Liver (tissue), 3 donors: Measurements from ENCODE around the gene TDRD6.

Experiments used
- JUND ChIP-seq, 2 donors: IDR thresholded peaks; 2 replicates each; pipeline ENCODE4 v1.6.1; 2016; ENCODE audit warnings: antibody characterized with exemption in 2 of 2
- TF ChIP-seq, protein P1 (sequence below): fragments of 150-350 bp; IDR thresholded peaks from 2 replicates; pipeline ENCODE4 v1.5.1; 2017; ENCODE audit warnings: improper control_type of control experiment, low read depth, low read length; ENCODE audit not compliant: missing input control
- donor health status: healthy.
- donor health status: healthy.

GRCh38 chr6:46734867-46735719, 47.4 kb downstream of the TDRD6 start, which contains the start of gene PLA2G7:
- TF ChIP-seq, protein P1, sequence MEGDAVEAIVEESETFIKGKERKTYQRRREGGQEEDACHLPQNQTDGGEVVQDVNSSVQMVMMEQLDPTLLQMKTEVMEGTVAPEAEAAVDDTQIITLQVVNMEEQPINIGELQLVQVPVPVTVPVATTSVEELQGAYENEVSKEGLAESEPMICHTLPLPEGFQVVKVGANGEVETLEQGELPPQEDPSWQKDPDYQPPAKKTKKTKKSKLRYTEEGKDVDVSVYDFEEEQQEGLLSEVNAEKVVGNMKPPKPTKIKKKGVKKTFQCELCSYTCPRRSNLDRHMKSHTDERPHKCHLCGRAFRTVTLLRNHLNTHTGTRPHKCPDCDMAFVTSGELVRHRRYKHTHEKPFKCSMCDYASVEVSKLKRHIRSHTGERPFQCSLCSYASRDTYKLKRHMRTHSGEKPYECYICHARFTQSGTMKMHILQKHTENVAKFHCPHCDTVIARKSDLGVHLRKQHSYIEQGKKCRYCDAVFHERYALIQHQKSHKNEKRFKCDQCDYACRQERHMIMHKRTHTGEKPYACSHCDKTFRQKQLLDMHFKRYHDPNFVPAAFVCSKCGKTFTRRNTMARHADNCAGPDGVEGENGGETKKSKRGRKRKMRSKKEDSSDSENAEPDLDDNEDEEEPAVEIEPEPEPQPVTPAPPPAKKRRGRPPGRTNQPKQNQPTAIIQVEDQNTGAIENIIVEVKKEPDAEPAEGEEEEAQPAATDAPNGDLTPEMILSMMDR: no peak
- no peak for TF ChIP-seq JUND (IDR thresholded peaks at IDR 0.05)
